ENCODE measurements around the gene PRTN3. TPM values are rescaled to one million over a fixed set of nuclear protein-coding genes. Genes with fewer than 3 reads are reported as not detected.

The PRTN3 gene
- polyA plus RNA-seq, 1 donor (not counting 4 experiments of a cell fraction or from before 2014, with no cell fraction given), result not detected

DNA sequence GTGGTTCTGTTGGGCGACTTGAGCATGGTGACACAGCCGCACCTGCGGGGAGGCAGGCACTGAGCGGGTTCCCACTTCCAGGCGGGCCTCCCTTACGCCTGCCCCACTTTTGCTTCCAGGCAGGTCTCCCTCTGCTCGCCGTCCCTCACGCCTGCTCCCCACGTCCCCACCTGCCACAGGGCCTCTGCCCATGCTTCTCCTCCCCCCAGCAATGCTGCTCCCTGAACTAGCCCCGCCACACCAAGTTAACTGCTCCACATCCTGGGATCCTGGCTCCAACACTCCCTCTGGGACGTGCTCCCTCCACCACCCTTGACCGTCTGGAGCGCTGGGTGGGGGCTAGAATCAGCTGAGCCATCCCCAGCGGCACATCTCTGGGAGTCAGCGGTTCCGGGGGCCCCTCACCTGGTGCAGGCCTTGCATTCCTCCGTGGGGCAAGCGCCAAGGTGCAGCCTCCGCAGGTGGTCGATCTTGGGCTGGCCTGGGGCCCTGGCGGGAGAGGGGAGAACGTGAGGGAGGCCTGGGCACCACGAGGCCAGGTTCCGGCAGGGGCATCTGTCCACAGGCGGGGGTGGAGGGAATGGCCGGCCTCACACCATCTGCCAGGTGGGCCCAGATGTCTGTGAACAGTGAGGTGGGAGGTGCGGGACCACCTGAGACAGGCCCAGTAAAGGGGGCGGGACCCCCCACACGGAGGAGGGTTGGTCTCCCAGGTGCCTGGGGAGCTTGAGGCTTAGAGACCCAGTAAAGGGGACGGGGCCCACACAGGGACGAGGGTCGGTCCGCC is 27.9 kb downstream of the PRTN3 start:
- Histone ChIP-seq H3K4me1 (ENCODE audit: control insufficient read depth, extremely low read depth, insufficient read depth, low read length) (peaks cover 17% of the 10 kb centered on the region), H3K4me2 (ENCODE audit: control insufficient read depth, extremely low read depth, insufficient read depth, low read depth, low read length) (peak overlapping the region; percentile 22), H3K4me3 (ENCODE audit: control insufficient read depth in 2 of 3, extremely low read depth in 1 of 3, insufficient read depth in 2 of 3, low read depth in 1 of 3, low read length in 3 of 3) (no peak overlapping the region), H3K27ac (ENCODE audit: control insufficient read depth, insufficient read depth, low read length) (peak overlapping the region; percentile 48), H4K20me1 (ENCODE audit: control insufficient read depth, extremely low read depth, insufficient read depth, low read length) (no peaks in the 10 kb centered on the region), H3K79me2 (ENCODE audit: control insufficient read depth, insufficient read depth, low read length) (no peaks in the 10 kb centered on the region), H3K9me3 (ENCODE audit: control insufficient read depth, low read depth, low read length) (no peaks in the 10 kb centered on the region), H3K9me1 (ENCODE audit: control insufficient read depth, extremely low read depth, insufficient read depth, low read length) (no peaks in the 10 kb centered on the region), H3K27me3 (ENCODE audit: control insufficient read depth, extremely low read depth, insufficient read depth, low read length) (no peaks in the 10 kb centered on the region), H2AFZ (ENCODE audit: control insufficient read depth, low read length) (no peak overlapping the region), H3K9ac (ENCODE audit: control insufficient read depth, extremely low read depth, insufficient read depth, low read length) (peak overlapping the region; percentile 30), H3K36me3 (ENCODE audit: control insufficient read depth in 2 of 2, extremely low read depth in 1 of 2, insufficient read depth in 2 of 2, low read length in 2 of 2) (peaks cover 14 to 15% of the 10 kb centered on the region in 2 experiments)
- no peak for DNase-seq (ENCODE audit: low read depth, low spot score)
- TF ChIP-seq EZH2 (IDR thresholded peaks at IDR 0.05; ENCODE audit: low read length), result no peak
- TF ChIP-seq, protein P1, sequence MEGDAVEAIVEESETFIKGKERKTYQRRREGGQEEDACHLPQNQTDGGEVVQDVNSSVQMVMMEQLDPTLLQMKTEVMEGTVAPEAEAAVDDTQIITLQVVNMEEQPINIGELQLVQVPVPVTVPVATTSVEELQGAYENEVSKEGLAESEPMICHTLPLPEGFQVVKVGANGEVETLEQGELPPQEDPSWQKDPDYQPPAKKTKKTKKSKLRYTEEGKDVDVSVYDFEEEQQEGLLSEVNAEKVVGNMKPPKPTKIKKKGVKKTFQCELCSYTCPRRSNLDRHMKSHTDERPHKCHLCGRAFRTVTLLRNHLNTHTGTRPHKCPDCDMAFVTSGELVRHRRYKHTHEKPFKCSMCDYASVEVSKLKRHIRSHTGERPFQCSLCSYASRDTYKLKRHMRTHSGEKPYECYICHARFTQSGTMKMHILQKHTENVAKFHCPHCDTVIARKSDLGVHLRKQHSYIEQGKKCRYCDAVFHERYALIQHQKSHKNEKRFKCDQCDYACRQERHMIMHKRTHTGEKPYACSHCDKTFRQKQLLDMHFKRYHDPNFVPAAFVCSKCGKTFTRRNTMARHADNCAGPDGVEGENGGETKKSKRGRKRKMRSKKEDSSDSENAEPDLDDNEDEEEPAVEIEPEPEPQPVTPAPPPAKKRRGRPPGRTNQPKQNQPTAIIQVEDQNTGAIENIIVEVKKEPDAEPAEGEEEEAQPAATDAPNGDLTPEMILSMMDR (optimal IDR thresholded peaks at IDR 0.05 in 1 of 3, IDR thresholded peaks at IDR 0.05 in 1 of 3, conservative IDR thresholded peaks at IDR 0.05 in 1 of 3; ENCODE audit: extremely low read depth in 1 of 3, insufficient read depth in 2 of 3, low read length in 3 of 3), result no peak
- no peak for FAIRE-seq
- dilution Hi-C loops (cut with MboI; ENCODE audit: extremely low pct_ligation_motif_present, low sequenced_read_pairs), result no loop called here

DNA sequence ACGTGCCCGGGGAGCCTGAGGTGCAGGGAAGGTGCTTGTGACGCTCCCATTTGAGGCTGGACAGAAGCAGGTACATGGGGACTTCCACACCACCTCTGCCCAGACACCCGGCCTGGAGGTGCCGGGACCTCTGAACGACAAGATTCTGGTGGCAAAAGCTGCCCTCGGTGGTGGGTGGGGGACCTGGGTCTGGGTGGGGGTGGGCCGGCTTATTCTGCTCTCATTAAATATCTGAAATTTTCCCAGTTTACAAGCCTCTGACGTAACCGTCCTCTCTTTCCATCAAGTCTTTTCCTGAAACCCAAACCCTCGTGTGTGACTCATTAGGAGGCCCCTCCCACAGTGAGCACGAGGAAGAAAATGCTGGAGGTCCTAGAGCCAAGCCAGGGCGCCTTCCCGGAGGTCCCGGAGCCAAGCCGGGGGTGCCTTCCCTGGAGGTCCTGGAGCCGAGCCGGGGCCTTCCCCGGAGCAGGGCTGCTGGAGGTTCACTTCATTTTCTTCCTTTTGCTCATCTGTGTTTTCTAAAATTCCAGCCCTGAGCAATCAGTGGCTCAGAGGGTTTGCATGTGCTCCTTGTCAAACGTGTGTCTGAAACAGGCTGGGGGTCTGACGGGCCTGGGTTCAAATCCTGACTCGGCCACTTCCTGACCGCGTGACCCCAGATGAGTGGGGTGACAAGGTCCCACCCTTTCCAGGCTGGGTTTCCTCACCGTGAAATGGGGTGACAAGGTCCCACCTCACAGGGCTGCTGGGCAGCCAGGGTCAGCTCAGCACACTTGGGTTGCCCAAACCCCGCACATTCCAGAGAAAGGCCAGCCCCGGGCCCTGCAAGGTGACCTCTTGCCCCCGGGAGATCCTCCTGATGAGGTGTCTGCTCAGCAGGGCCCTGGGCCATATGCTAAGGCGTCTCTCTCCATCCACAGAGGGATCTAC is 28.7 kb downstream of the PRTN3 start:
- Histone ChIP-seq H3K9me3 (ENCODE audit: control insufficient read depth, low read depth, low read length) (no peaks in the 10 kb centered on the region), H2AFZ (ENCODE audit: control insufficient read depth, low read length) (no peak overlapping the region), H3K9ac (ENCODE audit: control insufficient read depth, extremely low read depth, insufficient read depth, low read length) (peak overlapping the region; percentile 30), H3K79me2 (ENCODE audit: control insufficient read depth, insufficient read depth, low read length) (no peaks in the 10 kb centered on the region), H3K27ac (ENCODE audit: control insufficient read depth, insufficient read depth, low read length) (peak overlapping the region; percentile 48), H3K4me3 (ENCODE audit: control insufficient read depth in 2 of 3, extremely low read depth in 1 of 3, insufficient read depth in 2 of 3, low read depth in 1 of 3, low read length in 3 of 3) (no peak overlapping the region), H4K20me1 (ENCODE audit: control insufficient read depth, extremely low read depth, insufficient read depth, low read length) (no peaks in the 10 kb centered on the region), H3K27me3 (ENCODE audit: control insufficient read depth, extremely low read depth, insufficient read depth, low read length) (no peaks in the 10 kb centered on the region), H3K36me3 (ENCODE audit: control insufficient read depth in 2 of 2, extremely low read depth in 1 of 2, insufficient read depth in 2 of 2, low read length in 2 of 2) (peaks cover 14 to 15% of the 10 kb centered on the region in 2 experiments), H3K9me1 (ENCODE audit: control insufficient read depth, extremely low read depth, insufficient read depth, low read length) (no peaks in the 10 kb centered on the region), H3K4me1 (ENCODE audit: control insufficient read depth, extremely low read depth, insufficient read depth, low read length) (peaks cover 25% of the 10 kb centered on the region), H3K4me2 (ENCODE audit: control insufficient read depth, extremely low read depth, insufficient read depth, low read depth, low read length) (peak overlapping the region; percentile 22)
- dilution Hi-C loops (cut with MboI; ENCODE audit: extremely low pct_ligation_motif_present, low sequenced_read_pairs), result no loop called here
- TF ChIP-seq, protein P1 (optimal IDR thresholded peaks at IDR 0.05 in 1 of 3, IDR thresholded peaks at IDR 0.05 in 1 of 3, conservative IDR thresholded peaks at IDR 0.05 in 1 of 3; ENCODE audit: extremely low read depth in 1 of 3, insufficient read depth in 2 of 3, low read length in 3 of 3), result no peak
- TF ChIP-seq EZH2 (IDR thresholded peaks at IDR 0.05; ENCODE audit: low read length), result no peak
- no peak for DNase-seq (ENCODE audit: low read depth, low spot score)
- FAIRE-seq, result peak; percentile 81
